ENCODE measurements around the gene GRPEL2. TPM values are rescaled to one million over a fixed set of nuclear protein-coding genes. Genes with fewer than 3 reads are reported as not detected.

GRPEL2 gene
- total RNA-seq, 1 donor from 2014 or later, result 42.5 TPM

DNA sequence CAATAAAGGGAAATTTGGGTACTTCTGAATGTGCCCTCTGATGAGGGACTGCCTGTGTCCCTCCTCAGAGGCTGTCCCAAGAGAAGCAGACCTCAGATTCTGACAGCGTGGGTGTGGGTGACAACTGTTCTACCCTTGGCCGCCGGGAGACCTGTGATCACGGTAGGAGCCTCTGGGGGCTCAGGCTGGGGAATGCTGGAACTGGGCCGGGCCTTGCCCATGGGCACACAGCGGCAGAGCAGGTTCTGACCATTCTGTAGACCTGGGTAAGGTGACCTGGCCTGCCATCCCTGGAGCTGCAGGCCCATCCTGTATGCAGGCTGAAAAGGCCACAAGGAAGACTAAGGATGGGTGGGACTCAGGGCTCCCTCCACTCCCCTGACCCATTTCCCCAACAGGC is 29.5 kb upstream of the GRPEL2 start:
- H3K27ac Mint-ChIP-seq, result no peak overlapping the region
- H3K9me3 Mint-ChIP-seq, result no peaks in the 10 kb centered on the region
- H3K27me3 Mint-ChIP-seq (ENCODE audit: insufficient read depth, low read depth), result peaks cover 5% of the 10 kb centered on the region
- Histone ChIP-seq H3K27me3 (no peaks in the 10 kb centered on the region), H2AFZ (replicated peaks) (no peak overlapping the region), H3K36me3 (no peaks in the 10 kb centered on the region), H3K27ac (no peak overlapping the region), H3K9ac (no peak overlapping the region), H3K4me1 (no peaks in the 10 kb centered on the region), H3K4me3 (no peak overlapping the region), H3K79me2 (ENCODE audit: low read depth) (no peaks in the 10 kb centered on the region), H4K20me1 (ENCODE audit: low read depth) (no peaks in the 10 kb centered on the region), H3K4me2 (no peak overlapping the region), H3F3A (ENCODE audit: low read depth) (no peaks in the 10 kb centered on the region), H3K9me3 (ENCODE audit: low read depth) (no peaks in the 10 kb centered on the region)
- H3K36me3 Mint-ChIP-seq, result no peaks in the 10 kb centered on the region
- DNase-seq (ENCODE audit: low spot score), result no peak
- no peak overlapping the region for H3K4me3 Mint-ChIP-seq
- peaks cover 13% of the 10 kb centered on the region for H3K4me1 Mint-ChIP-seq
- TF ChIP-seq EZH2phosphoT487 (IDR thresholded peaks at IDR 0.05) (no peak), EZH2 (IDR thresholded peaks at IDR 0.05) (no peak)
- TF ChIP-seq, protein P1, sequence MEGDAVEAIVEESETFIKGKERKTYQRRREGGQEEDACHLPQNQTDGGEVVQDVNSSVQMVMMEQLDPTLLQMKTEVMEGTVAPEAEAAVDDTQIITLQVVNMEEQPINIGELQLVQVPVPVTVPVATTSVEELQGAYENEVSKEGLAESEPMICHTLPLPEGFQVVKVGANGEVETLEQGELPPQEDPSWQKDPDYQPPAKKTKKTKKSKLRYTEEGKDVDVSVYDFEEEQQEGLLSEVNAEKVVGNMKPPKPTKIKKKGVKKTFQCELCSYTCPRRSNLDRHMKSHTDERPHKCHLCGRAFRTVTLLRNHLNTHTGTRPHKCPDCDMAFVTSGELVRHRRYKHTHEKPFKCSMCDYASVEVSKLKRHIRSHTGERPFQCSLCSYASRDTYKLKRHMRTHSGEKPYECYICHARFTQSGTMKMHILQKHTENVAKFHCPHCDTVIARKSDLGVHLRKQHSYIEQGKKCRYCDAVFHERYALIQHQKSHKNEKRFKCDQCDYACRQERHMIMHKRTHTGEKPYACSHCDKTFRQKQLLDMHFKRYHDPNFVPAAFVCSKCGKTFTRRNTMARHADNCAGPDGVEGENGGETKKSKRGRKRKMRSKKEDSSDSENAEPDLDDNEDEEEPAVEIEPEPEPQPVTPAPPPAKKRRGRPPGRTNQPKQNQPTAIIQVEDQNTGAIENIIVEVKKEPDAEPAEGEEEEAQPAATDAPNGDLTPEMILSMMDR (IDR thresholded peaks at IDR 0.05), result no peak

DNA sequence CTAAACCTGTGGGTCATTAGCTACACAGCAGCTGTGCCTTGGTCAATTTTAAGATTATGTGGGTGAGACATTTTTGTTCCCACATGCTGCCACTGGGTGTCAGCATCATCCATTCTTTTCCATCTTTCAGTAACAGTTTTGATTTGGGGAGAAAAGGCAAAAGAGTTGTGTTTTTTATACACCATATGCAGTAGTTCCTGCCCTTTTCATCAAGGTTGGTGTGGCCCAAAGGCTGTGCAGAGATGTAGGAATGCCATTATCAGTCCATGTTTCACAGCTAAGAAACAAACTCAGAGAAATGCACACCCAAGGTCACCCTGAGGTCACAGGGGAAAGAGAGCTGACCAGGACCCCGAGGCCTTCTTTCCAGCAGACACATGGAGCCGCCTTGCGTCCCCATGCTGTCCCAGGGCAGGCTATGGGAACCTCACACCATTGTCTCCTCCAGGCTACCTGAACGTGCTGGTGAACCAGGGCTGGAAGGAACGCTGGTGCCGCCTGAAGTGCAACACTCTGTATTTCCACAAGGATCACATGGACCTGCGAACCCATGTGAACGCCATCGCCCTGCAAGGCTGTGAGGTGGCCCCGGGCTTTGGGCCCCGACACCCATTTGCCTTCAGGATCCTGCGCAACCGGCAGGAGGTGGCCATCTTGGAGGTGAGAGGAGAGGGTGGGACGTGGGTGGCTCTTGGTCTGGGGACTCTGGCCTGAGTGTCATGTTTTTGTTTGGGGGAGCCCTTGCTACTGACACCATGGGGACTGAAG is 27.8 kb upstream of the GRPEL2 start:
- Mint-ChIP-seq H3K36me3 (no peaks in the 10 kb centered on the region), H3K9me3 (no peaks in the 10 kb centered on the region), H3K27ac (no peak overlapping the region), H3K4me1 (peaks cover 9% of the 10 kb centered on the region), H3K27me3 (ENCODE audit: insufficient read depth, low read depth) (peaks cover under 1% of the 10 kb centered on the region), H3K4me3 (no peak overlapping the region)
- H3K36me3 ChIP-seq, result no peaks in the 10 kb centered on the region
- no peaks in the 10 kb centered on the region for H3K27me3 ChIP-seq
- H3K4me3 ChIP-seq, result no peak overlapping the region
- no peaks in the 10 kb centered on the region for H4K20me1 ChIP-seq (ENCODE audit: low read depth)
- TF ChIP-seq, protein P1 (IDR thresholded peaks at IDR 0.05), result peak; percentile 75
- TF ChIP-seq EZH2 (IDR thresholded peaks at IDR 0.05) (no peak), EZH2phosphoT487 (IDR thresholded peaks at IDR 0.05) (no peak)
- no peaks in the 10 kb centered on the region for H3K79me2 ChIP-seq (ENCODE audit: low read depth)
- H3K9me3 ChIP-seq (ENCODE audit: low read depth), result no peaks in the 10 kb centered on the region
- H3K4me1 ChIP-seq, result no peaks in the 10 kb centered on the region
- no peak overlapping the region for H3K9ac ChIP-seq
- H2AFZ ChIP-seq (replicated peaks), result peak overlapping the region; percentile 82
- H3F3A ChIP-seq (ENCODE audit: low read depth), result no peaks in the 10 kb centered on the region
- H3K27ac ChIP-seq, result no peak overlapping the region
- peak; percentile 49 for DNase-seq (ENCODE audit: low spot score)
- H3K4me2 ChIP-seq, result no peak overlapping the region

DNA sequence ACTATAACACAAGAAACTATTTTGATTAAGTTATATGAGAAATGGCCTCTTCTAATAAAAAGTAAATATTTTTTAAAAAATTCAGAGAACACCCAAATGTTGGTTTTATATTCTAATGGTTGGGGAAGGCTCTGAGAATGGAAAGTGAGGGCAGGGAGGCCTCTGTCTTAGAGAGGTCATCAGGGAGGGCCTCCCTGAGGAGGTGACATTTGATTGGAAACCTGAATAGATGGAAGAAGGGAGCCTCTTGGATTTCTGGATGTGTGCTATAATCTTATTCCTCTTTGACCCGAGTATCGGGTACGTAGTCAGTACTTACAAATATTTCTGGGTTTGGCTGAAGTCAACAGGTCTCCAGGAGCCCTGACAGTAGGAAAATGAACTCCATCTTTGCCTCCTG is 26.1 kb upstream of the GRPEL2 start:
- TF ChIP-seq EZH2 (IDR thresholded peaks at IDR 0.05) (no peak), EZH2phosphoT487 (IDR thresholded peaks at IDR 0.05) (no peak)
- TF ChIP-seq, protein P1 (IDR thresholded peaks at IDR 0.05), result no peak
- no peak overlapping the region for H2AFZ ChIP-seq (replicated peaks)
- no peaks in the 10 kb centered on the region for H3K36me3 Mint-ChIP-seq
- H3K27ac ChIP-seq, result no peak overlapping the region
- H3K4me3 Mint-ChIP-seq, result no peak overlapping the region
- no peak overlapping the region for H3K9ac ChIP-seq
- no peaks in the 10 kb centered on the region for H3K9me3 Mint-ChIP-seq
- no peaks in the 10 kb centered on the region for H3K36me3 ChIP-seq
- H3K4me3 ChIP-seq, result no peak overlapping the region
- no peak overlapping the region for H3K4me2 ChIP-seq
- no peaks in the 10 kb centered on the region for H3K27me3 ChIP-seq
- H3F3A ChIP-seq (ENCODE audit: low read depth), result no peaks in the 10 kb centered on the region
- peaks cover 12% of the 10 kb centered on the region for H3K4me1 Mint-ChIP-seq
- DNase-seq (ENCODE audit: low spot score), result no peak
- no peak overlapping the region for H3K27ac Mint-ChIP-seq
- no peaks in the 10 kb centered on the region for H3K79me2 ChIP-seq (ENCODE audit: low read depth)
- H3K9me3 ChIP-seq (ENCODE audit: low read depth), result no peaks in the 10 kb centered on the region
- H3K27me3 Mint-ChIP-seq (ENCODE audit: insufficient read depth, low read depth), result peaks cover 2% of the 10 kb centered on the region
- H4K20me1 ChIP-seq (ENCODE audit: low read depth), result no peaks in the 10 kb centered on the region
- no peaks in the 10 kb centered on the region for H3K4me1 ChIP-seq

Measured in neural progenitor cell (in vitro differentiated cells).